Jurkat, Clone E6-1 (cell line): Measurements from ENCODE around the gene GPR183.

Experiments used
- DNase-seq: peaks from one replicate; pipeline ENCODE4 v3.0.0-alpha.2; 2011; ENCODE audit warnings: low read depth, low spot score
- H3K4me3 ChIP-seq: 2 replicates; pipeline ENCODE4 v1.5.1; 2011; ENCODE audit warnings: mild to moderate bottlenecking, low read length, control low read depth, moderate library complexity

Gene GPR183

GRCh38 chr13:99299920-99300341, 7.3 kb downstream of the GPR183 start:
- H3K4me3 ChIP-seq: no peak overlapping the region
- no peak for DNase-seq

- H3K4me3 ChIP-seq: no peak overlapping the region
- DNase-seq: no peak
These were observed 7.8 kb downstream of the GPR183 start for GRCh38 chr13:99299256-99299919.

- no peak overlapping the region for H3K4me3 ChIP-seq
- no peak for DNase-seq
These were observed 9.1 kb downstream of the GPR183 start for GRCh38 chr13:99298056-99298455.

GRCh38 chr13:99297331-99297730, 9.9 kb downstream of the GPR183 start:
- H3K4me3 ChIP-seq: no peak overlapping the region
- DNase-seq: no peak

- no peak overlapping the region for H3K4me3 ChIP-seq
- DNase-seq: no peak
These were observed 10.8 kb downstream of the GPR183 start for GRCh38 chr13:99296398-99296797.

- H3K4me3 ChIP-seq: no peak overlapping the region
- no peak for DNase-seq
These were observed 11.5 kb downstream of the GPR183 start for GRCh38 chr13:99295488-99296252.

GRCh38 chr13:99294958-99295357, 12.2 kb downstream of the GPR183 start:
- DNase-seq: no peak
- no peak overlapping the region for H3K4me3 ChIP-seq

GRCh38 chr13:99294198-99294597, 13.0 kb downstream of the GPR183 start:
- no peak overlapping the region for H3K4me3 ChIP-seq
- no peak for DNase-seq

- H3K4me3 ChIP-seq: no peak overlapping the region
- no peak for DNase-seq
These were observed 14.0 kb downstream of the GPR183 start for GRCh38 chr13:99293178-99293577.

GRCh38 chr13:99290894-99291293, 16.3 kb downstream of the GPR183 start:
- no peak overlapping the region for H3K4me3 ChIP-seq
- DNase-seq: no peak

GRCh38 chr13:99289674-99290337, 17.4 kb downstream of the GPR183 start:
- no peak for DNase-seq
- no peak overlapping the region for H3K4me3 ChIP-seq

- DNase-seq: no peak
These were observed 17.9 kb downstream of the GPR183 start for GRCh38 chr13:99289271-99289670.

GRCh38 chr13:99288089-99288488, 19.1 kb downstream of the GPR183 start:
- no peak for DNase-seq

More at GRCh38 chr13:99289271-99289670, 17.9 kb downstream of the GPR183 start:
- H3K4me3 ChIP-seq: no peak overlapping the region

GRCh38 chr13:99287551-99287950, 19.6 kb downstream of the GPR183 start:
- no peak overlapping the region for H3K4me3 ChIP-seq
- no peak for DNase-seq

More at GRCh38 chr13:99288089-99288488, 19.1 kb downstream of the GPR183 start:
- H3K4me3 ChIP-seq: no peak overlapping the region

GRCh38 chr13:99285432-99286182, 21.6 kb downstream of the GPR183 start:
- DNase-seq: no peak
- H3K4me3 ChIP-seq: no peak overlapping the region

- no peak overlapping the region for H3K4me3 ChIP-seq
- no peak for DNase-seq
These were observed 24.7 kb downstream of the GPR183 start for GRCh38 chr13:99282264-99283231.

- DNase-seq: no peak
- no peak overlapping the region for H3K4me3 ChIP-seq
These were observed 25.4 kb downstream of the GPR183 start for GRCh38 chr13:99281811-99282263.

- DNase-seq: no peak
- no peak overlapping the region for H3K4me3 ChIP-seq
These were observed 27.0 kb downstream of the GPR183 start for GRCh38 chr13:99280166-99280565.
